ENCODE measurements around the gene TEAD3.
A peak's percentile ranks its signal among the peaks of the same experiment; 100 is the strongest.

TEAD3 gene

DNA sequence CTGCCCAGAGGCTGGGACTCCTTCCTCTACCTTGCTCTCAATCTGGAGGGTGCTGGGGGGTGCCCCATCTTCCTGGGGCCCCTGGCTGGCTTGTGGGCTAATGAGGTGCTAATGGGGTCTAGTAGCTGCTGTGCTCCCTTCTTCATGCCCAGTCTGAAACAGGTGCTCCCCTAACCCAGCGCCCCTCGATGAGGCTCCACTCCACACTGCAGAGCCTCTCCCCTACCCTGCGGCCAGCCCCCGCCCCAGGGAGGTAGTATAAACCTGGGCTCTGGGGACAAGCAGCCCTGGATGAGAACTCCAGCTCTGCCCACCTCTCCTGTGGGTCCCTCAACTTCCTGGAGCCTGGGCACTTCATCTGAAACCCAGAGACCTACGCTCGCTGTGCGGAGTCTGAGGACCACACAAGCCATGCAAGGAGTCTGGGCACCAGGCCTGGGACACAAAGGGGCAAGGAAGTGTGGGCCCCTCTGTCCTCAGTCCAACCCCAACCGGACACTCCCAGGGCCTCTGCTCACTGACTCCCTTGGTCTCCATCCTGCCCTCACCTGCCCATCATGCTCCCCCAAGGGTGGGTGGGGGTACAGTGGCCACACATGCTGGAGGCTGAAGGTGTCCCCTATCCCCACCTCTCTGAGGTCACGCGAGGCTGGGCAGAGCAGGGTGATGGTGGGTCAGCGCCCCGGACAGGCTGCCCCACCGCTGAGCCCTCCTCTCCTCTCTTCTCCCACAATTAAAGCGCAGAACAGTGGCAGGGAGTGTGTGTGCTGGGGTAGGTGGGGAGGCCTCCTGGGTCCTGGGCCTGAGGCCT, 22.5 kb downstream of the TEAD3 start:
- peak; percentile 60 for DNase-seq

DNA sequence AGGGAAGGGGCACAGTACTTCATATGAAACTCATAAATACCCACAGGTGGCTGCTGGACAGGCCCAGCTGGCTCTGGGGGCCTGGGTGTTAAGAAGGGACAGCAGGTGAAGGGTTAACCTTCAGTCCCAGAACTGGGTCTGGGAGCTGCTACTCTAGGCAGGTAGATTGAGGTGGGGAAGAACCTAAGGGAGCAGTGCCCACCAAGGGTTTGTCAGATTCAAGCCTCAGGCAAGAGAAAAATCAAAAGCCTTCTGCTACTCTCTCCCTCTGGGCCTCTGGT, 23.1 kb downstream of the TEAD3 start:
- no peak for DNase-seq

DNA sequence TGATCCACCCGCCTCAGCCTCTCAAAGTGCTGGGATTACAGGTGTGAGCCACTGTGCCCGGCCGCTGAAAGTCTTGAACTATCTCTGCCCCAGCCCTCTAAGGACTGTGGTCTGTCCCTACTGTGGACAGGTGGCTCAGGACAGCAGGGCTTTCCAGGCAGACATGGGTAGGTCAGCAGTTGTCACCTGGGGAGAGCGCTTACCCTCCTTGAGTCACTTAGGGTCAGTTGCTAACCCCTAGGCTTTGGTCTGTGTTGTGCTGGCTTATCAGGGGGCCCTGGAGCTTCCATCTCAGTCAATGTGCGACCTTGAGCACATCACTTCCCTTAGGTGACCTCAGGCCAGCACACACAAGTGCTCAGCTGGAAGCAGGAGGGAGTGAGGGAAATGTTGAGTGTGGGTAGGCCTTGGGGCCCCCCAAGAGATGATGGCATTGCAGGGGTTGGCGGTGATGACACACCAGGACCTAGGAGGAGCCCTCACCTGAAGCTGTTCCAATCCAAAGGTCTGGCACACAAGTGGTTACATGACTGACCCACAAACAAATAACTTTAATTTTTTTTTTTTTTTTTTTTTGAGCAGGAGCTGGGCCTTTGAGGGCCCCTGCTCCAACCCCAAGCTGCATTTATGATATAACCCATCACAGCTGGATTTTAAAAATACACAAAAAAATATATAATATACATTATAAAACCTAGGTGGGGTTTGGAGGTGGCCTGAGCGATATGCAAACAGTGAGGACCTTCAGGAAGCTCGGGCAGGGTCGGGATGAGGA, 23.6 kb downstream of the TEAD3 start:
- peak; percentile 62 for DNase-seq

DNA sequence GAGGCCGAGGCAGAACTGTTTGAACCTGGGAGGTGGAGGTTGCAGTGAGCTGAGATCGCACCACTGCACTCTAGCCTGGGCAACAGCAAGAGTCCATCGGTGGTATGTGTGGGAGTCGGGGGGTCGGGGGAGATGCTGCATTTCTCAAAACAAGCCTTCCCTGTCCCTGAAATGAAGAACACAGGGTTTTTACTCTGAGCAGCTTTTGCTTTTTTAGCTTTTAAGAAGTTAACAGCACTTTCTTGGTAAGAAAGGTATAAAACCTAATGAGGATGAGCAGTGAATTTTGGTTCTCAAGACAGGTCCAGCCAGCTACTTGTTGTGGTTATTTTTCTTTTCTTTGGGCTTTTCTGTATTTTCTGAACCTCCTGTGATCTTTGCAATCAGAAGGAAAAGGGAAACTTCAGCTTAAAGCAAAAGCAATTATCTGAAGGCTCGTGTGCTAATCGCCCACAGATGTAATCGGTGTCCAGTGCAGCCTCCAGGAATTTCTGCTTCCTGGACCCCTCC, 25.0 kb downstream of the TEAD3 start:
- peak; percentile 30 for DNase-seq

GRCh38 chr6:35470663-35471120, 26.2 kb downstream of the TEAD3 start:
- no peak for DNase-seq

DNA sequence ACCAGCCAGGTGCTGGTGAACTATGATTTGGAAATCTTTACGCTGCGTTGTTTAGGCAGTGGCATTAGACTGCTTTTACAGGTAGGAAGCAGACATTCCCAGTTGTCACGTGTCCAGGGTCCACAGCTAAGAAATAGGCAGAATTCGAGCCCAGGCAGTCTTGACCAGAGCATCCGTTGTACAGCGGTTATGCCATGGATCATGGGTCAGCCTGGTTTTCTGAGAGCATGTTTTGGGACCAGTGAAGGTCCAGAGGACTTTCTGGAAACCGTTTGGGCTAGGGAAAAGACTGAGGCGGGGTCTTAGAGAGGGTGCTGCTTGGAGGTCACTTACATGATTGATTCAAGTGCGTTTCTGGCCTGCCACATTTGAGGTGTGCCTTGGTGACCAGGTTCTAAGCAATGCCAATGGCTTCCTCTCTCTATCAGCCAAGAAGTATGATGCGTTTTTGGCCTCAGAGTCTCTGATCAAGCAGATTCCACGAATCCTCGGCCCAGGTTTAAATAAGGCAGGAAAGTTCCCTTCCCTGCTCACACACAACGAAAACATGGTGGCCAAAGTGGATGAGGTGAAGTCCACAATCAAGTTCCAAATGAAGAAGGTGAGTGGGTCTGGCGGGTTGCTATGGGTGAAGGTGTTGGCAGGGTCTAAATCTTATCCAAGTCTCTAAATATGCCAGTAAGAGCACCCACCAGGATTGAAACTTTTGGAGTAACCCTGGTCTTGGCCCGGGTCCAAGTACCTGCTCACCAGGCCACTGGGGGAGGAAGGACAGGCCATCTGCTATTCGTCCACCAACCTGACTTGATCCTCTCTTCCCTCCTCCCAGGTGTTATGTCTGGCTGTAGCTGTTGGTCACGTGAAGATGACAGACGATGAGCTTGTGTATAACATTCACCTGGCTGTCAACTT, 26.9 kb downstream of the TEAD3 start:
- peak; percentile 45 for DNase-seq

GRCh38 chr6:35468980-35469750, 27.7 kb downstream of the TEAD3 start:
- peak; percentile 44 for DNase-seq

- DNase-seq: peak; percentile 96
These were observed 28.5 kb downstream of the TEAD3 start, which contains the start of gene RPL10A for GRCh38 chr6:35468181-35468979. Gene RPL10A, plus strand, starts transcription at chr6:35468401. Its CDS starts 34 bp downstream, at chr6:35468435.

GRCh38 chr6:35465646-35466045, 31.2 kb downstream of the TEAD3 start:
- no peak for DNase-seq

- DNase-seq: no peak
These were observed 33.6 kb downstream of the TEAD3 start for GRCh38 chr6:35463292-35463691.

DNA sequence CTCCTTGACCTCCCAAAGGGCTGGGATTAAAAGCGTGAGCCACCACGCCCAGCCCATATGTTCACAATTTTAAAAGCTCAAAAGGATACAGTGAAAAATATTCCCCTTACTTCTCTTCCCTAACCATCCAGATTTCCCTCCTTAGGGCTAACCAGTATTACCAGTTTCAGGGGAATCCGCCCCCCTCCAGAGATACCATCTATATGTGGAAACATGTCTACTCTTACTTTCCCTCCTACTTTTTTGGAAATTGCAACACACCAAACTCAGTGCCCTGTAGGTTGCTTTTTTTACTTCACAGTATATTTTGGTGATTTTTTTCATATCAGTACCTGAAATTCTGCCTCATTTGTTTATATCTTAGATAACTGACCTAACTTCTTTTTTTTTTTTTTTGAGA, 35.6 kb downstream of the TEAD3 start:
- DNase-seq: no peak

- no peak for DNase-seq
These were observed 39.0 kb downstream of the TEAD3 start for GRCh38 chr6:35457907-35458306.

DNA sequence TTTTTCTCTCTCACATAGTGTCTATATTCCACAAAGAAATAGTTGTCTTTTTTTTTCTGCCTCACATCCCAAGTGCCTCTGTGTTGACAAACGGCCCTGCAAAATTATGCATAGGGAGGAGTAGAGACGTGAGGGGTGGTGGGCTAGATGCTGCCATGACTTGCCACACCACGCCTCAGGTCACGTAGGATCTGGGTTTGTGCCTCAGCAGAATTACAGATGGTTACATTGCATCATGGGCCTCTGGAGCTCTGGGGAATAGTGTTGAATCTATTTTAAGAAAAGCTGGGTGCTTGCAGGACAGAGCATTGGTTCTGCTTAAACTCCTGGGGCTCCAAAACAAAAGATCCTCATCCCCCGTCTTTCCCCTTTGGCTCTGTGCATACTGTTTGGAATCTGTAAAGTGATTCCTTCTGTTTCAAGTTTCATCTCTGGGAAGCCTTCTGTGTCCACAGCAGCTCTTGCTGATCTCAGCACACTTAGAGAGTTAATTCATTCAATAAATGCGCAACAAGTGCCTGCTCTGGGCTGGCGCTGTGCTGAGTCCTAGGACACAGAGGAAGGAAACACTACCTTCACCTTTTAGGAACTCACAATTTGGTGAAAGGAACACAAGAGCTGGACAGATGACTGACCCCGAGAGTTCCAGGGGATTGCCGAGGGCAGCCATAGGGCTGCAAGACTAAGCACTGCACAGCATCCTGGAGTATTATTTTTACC, 42.3 kb downstream of the TEAD3 start:
- no peak for DNase-seq

- no peak for DNase-seq
These were observed 43.6 kb downstream of the TEAD3 start for GRCh38 chr6:35453236-35453635.

DNA sequence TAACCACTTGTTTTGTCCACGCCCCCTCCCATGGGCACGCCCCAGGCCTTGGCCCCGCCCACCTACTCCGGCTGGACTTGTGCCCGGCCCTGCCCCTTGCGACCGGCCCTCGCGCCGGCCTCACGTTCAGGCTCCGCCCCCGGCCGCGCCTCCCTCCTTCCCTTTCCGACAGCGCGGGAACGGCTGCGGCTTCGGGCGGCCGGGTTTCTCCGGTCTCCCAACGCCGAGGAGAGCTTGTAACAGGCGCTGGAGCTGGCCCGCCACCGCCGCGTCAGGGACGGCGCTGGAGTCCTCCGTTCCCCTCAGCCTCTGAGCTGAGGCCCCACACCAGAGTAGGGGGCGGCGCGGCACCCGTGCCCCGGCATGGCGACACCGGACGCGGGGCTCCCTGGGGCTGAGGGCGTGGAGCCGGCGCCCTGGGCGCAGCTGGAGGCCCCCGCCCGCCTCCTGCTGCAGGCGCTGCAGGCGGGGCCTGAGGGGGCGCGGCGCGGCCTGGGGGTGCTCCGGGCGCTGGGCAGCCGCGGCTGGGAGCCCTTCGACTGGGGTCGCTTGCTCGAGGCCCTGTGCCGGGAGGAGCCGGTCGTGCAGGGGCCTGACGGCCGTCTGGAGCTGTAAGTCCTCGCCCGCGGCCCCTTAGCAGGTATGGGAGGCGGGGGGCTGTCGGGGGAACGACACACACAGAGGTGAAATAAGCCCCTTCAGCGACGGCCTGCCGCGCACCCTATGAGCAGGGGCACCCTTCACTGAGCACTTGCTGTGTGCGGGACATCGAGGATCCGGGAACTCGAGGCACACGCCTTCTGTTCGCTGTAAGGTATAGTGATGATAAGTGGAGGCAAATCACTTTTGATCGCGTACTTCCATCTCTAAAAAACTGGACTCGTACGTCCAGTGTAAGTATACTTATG, 44.4 kb downstream of the TEAD3 start, which contains the start of gene FANCE:
TSS of gene FANCE (plus strand) at position 156 of the 908 bp plus-strand sequence. CDS start at position 364, 208 bp downstream.
- DNase-seq: peak; percentile 100

GRCh38 chr6:35451354-35452182, 45.3 kb downstream of the TEAD3 start:
- DNase-seq: no peak

DNA sequence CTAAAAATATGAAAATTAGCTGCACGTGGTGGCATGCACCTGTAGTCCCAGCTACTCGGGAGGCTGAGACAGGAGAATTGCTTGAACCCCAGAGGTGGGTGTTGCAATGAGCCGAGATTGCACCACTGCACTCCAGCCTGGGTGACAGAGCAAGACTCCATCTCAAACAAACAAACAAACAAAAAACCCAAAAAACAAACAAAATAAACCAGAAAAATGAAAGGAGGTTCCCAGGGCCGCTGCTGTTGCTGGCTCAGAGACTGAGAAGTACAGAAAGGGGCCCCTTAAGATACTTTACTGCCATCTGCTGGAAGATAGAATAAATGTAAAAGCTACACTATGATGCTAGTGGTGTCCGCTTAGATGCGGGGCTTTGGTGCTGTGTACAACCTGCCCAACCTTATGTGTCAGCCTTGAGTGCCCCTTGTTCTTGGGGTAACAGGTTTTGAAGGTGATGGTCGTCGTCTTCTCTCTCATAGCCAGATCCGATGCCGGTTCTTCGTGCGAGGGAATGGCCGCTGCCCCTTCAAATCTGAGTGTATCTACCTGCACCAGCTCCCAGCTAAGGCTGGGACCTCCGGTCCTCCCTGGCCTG, 47.5 kb downstream of the TEAD3 start:
- DNase-seq: peak; percentile 47

DNA sequence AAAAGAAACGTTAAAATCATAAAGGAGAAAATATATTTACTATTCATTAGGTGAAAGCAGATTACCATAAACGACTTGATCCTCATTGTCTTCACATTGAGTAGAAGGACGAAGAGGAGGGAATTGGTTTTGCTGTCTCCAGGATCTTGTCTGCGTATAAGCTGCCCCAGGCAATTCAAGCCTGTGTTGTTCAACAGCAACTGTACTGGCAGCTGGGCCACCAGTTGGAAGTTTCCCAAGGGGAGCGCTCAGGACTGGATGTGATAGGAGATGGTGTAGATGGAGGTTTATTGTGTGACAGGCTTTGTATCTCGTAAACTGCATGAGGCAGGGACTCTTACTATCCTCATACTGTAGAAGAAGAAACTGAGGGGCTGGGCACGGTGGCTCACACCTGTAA, 48.7 kb downstream of the TEAD3 start:
- no peak for DNase-seq
